Neural cell (in vitro differentiated cells): Measurements from ENCODE around the gene TRPM4. TPM values are rescaled to one million over a fixed set of nuclear protein-coding genes. Genes with fewer than 3 reads are reported as not detected.

Experiments
- H2AFZ ChIP-seq: fragments of 200-600, 300-800 bp; sonication (generic), shearing (Covaris generic); 2 replicates; pipeline ENCODE4 v1.6.0; 2014; ENCODE audit warnings: low read depth, mild to moderate bottlenecking, antibody characterized with exemption, low read length, moderate library complexity
- H3F3A ChIP-seq: fragments of 200-600 bp; shearing (Covaris generic); 2 replicates; pipeline ENCODE4 v1.6.1; 2016; ENCODE audit warnings: mild to moderate bottlenecking, moderate library complexity, mixed read lengths, antibody characterized with exemption, low read length; ENCODE audit not compliant: insufficient read depth, poor library complexity, severe bottlenecking
- H3K27ac ChIP-seq: fragments of 200-600, 300-800 bp; sonication (generic), shearing (Covaris generic); 2 replicates; pipeline ENCODE4 v1.5.1; 2014; ENCODE audit warnings: mild to moderate bottlenecking, low read length, moderate library complexity
- H3K27me3 ChIP-seq: fragments of 300-800, 200-600 bp; sonication (generic), shearing (Covaris generic); 2 replicates; pipeline ENCODE4 v1.6.0; 2014; ENCODE audit warnings: mild to moderate bottlenecking, low read depth, low read length, moderate library complexity; ENCODE audit not compliant: insufficient read depth
- H3K36me3 ChIP-seq: fragments of 300-800, 200-600 bp; sonication (generic), shearing (Covaris generic); 2 replicates; pipeline ENCODE4 v1.5.1; 2014; ENCODE audit warnings: mild to moderate bottlenecking, antibody characterized with exemption, low read length, moderate library complexity; ENCODE audit not compliant: insufficient read depth
- H3K4me2 ChIP-seq: fragments of 300-800, 200-600 bp; sonication (generic), shearing (Covaris generic); 2 replicates; pipeline ENCODE4 v1.6.0; 2014; ENCODE audit warnings: mild to moderate bottlenecking, low read length
- H3K4me3 ChIP-seq: fragments of 300-800, 200-600 bp; sonication (generic), shearing (Covaris generic); 2 replicates; pipeline ENCODE4 v1.5.1; 2014; ENCODE audit warnings: mild to moderate bottlenecking, low read length, moderate library complexity
- H3K79me2 ChIP-seq: fragments of 200-600 bp; shearing (Covaris generic); replicated peaks from 2 replicates; pipeline ENCODE4 v1.6.0; 2014; ENCODE audit warnings: mild to moderate bottlenecking, low read length, moderate library complexity; ENCODE audit not compliant: insufficient read depth
- H3K9ac ChIP-seq: fragments of 300-800, 200-600 bp; sonication (generic), shearing (Covaris generic); 2 replicates; pipeline ENCODE4 v1.6.1; 2016; ENCODE audit warnings: mild to moderate bottlenecking, low read length, mixed read lengths
- H3K9me2 ChIP-seq: fragments of 200-600 bp; shearing (Covaris generic); 2 replicates; pipeline ENCODE4 v1.6.1; 2016; ENCODE audit warnings: mild to moderate bottlenecking, low read length, mixed read lengths; ENCODE audit not compliant: insufficient read depth
- H3K9me3 ChIP-seq: fragments of 200-600, 300-800 bp; sonication (generic), shearing (Covaris generic); 2 replicates; pipeline ENCODE4 v1.6.1; 2016; ENCODE audit warnings: mild to moderate bottlenecking, mixed run types, low read length, moderate library complexity, mixed read lengths
- H4K20me1 ChIP-seq: fragments of 200-600 bp; shearing (Covaris generic); 2 replicates; pipeline ENCODE4 v1.6.1; 2016; ENCODE audit warnings: mild to moderate bottlenecking, mixed run types; ENCODE audit not compliant: insufficient read depth
- EP300 ChIP-seq: fragments of 450-650 bp; conservative IDR thresholded peaks from 2 replicates; pipeline ENCODE4 v1.6.1; 2014; ENCODE audit warnings: antibody characterized with exemption, mild to moderate bottlenecking, moderate library complexity; ENCODE audit not compliant: poor library complexity, severe bottlenecking
- EZH2 ChIP-seq: fragments of 200-600, 300-800 bp; shearing (Covaris generic), sonication (generic); IDR thresholded peaks from 2 replicates; pipeline ENCODE4 v1.6.1; 2014; ENCODE audit warnings: antibody characterized with exemption, low read length, borderline replicate concordance, mild to moderate bottlenecking; ENCODE audit not compliant: insufficient read depth, poor library complexity, severe bottlenecking
- MXI1 ChIP-seq: fragments of 450-650 bp; conservative IDR thresholded peaks from 2 replicates; pipeline ENCODE4 v1.6.1; 2014; ENCODE audit warnings: antibody characterized with exemption, mild to moderate bottlenecking; ENCODE audit not compliant: poor library complexity, severe bottlenecking
- POLR2AphosphoS5 ChIP-seq: IDR thresholded peaks from 2 replicates; pipeline ENCODE4 v1.6.1; 2012
- RAD21 ChIP-seq: fragments of 450-650 bp; conservative IDR thresholded peaks from 2 replicates; pipeline ENCODE4 v1.6.1; 2014; ENCODE audit warnings: antibody characterized with exemption, mild to moderate bottlenecking, moderate library complexity
- SMC3 ChIP-seq: fragments of 450-650 bp; conservative IDR thresholded peaks from 2 replicates; pipeline ENCODE4 v1.6.1; 2014; ENCODE audit warnings: antibody characterized with exemption, mild to moderate bottlenecking, moderate library complexity; ENCODE audit not compliant: poor library complexity
- TAF1 ChIP-seq: IDR thresholded peaks from 2 replicates; pipeline ENCODE4 v1.6.1; 2012; ENCODE audit warnings: low read depth
- polyA plus RNA-seq: library from polyadenylated mRNA; depleted of rRNA; stranded (reverse); fragments of >200 nt; gene quantifications from 2 replicates; pipeline ENCODE4 v1.2.3, GENCODE V29; 2014
- TF ChIP-seq, protein P1 (sequence below): IDR thresholded peaks from 2 replicates; pipeline ENCODE4 v1.6.1; 2012; ENCODE audit warnings: borderline replicate concordance
- TF ChIP-seq, protein P2 (sequence below): fragments of 450-650 bp; IDR thresholded peaks from 2 replicates; pipeline ENCODE4 v1.5.1; 2014; ENCODE audit warnings: antibody characterized with exemption, mild to moderate bottlenecking, moderate library complexity; ENCODE audit not compliant: poor library complexity, severe bottlenecking

Gene TRPM4
- polyA plus RNA-seq, 1 donor from 2014 or later, result 42.5 TPM

DNA sequence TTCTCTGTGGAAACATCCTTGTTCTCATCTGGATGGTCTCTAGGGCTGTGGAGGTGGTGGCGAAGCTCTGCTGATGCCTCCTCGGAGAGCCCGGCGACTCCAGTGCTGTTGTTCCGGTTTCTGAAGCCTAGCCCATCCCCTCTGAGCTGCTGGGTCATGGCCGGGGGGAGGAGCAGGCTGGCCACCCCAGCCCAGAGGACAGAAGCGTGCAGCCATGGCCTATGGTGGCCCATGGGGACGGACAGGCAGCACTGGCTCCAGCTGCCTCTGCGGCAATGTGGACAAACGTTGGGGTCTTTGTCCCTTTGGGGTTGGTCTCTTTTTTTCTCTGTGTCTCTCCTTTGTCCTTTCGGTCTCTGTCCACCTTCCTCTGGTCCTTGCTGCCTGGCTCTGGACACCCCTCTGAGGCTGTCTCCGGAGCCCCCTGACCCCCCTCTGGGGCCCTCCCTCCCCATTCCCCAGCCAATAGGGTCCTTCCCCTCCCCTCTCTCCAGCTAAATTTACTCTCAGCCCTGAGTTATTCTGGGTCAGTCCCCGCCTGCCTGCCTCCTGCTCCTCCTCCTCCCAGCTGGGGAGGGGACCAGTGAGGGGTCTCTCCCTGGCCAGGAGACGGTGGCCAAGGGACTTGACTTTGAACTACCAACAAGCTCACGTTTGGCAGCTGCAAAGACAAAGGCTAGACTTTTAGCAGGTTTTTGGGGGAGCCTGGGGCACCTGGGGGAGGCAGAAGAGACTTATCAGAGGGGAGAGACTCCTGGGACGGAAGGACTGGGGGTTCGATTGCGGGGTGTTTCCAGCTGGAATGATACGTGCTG lies 2.4 kb upstream of the TRPM4 start, which contains the start of gene HRC:
Gene HRC (minus strand): TSS at position 392 of the 815 bp plus-strand sequence. CDS start 159 bp downstream, at position 233.
- no peaks in the 10 kb centered on the region for H3K79me2 ChIP-seq
- no peak within 1 kb of the TSS for H3K9ac ChIP-seq
- no peak within 1 kb of the TSS for H3K4me3 ChIP-seq
- TF ChIP-seq POLR2AphosphoS5 (no peak), MXI1 (no peak), EP300 (no peak), TAF1 (no peak), EZH2 (no peak), SMC3 (no peak), RAD21 (no peak)
- TF ChIP-seq, protein P1, sequence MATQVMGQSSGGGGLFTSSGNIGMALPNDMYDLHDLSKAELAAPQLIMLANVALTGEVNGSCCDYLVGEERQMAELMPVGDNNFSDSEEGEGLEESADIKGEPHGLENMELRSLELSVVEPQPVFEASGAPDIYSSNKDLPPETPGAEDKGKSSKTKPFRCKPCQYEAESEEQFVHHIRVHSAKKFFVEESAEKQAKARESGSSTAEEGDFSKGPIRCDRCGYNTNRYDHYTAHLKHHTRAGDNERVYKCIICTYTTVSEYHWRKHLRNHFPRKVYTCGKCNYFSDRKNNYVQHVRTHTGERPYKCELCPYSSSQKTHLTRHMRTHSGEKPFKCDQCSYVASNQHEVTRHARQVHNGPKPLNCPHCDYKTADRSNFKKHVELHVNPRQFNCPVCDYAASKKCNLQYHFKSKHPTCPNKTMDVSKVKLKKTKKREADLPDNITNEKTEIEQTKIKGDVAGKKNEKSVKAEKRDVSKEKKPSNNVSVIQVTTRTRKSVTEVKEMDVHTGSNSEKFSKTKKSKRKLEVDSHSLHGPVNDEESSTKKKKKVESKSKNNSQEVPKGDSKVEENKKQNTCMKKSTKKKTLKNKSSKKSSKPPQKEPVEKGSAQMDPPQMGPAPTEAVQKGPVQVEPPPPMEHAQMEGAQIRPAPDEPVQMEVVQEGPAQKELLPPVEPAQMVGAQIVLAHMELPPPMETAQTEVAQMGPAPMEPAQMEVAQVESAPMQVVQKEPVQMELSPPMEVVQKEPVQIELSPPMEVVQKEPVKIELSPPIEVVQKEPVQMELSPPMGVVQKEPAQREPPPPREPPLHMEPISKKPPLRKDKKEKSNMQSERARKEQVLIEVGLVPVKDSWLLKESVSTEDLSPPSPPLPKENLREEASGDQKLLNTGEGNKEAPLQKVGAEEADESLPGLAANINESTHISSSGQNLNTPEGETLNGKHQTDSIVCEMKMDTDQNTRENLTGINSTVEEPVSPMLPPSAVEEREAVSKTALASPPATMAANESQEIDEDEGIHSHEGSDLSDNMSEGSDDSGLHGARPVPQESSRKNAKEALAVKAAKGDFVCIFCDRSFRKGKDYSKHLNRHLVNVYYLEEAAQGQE, result no peak
- TF ChIP-seq, protein P2, sequence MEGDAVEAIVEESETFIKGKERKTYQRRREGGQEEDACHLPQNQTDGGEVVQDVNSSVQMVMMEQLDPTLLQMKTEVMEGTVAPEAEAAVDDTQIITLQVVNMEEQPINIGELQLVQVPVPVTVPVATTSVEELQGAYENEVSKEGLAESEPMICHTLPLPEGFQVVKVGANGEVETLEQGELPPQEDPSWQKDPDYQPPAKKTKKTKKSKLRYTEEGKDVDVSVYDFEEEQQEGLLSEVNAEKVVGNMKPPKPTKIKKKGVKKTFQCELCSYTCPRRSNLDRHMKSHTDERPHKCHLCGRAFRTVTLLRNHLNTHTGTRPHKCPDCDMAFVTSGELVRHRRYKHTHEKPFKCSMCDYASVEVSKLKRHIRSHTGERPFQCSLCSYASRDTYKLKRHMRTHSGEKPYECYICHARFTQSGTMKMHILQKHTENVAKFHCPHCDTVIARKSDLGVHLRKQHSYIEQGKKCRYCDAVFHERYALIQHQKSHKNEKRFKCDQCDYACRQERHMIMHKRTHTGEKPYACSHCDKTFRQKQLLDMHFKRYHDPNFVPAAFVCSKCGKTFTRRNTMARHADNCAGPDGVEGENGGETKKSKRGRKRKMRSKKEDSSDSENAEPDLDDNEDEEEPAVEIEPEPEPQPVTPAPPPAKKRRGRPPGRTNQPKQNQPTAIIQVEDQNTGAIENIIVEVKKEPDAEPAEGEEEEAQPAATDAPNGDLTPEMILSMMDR, result no peak
- no peaks in the 10 kb centered on the region for H3K27me3 ChIP-seq
- no peaks in the 10 kb centered on the region for H3F3A ChIP-seq
- no peaks in the 10 kb centered on the region for H3K36me3 ChIP-seq
- H3K9me2 ChIP-seq, result no peaks in the 10 kb centered on the region
- no peak within 1 kb of the TSS for H3K27ac ChIP-seq
- no peak within 1 kb of the TSS for H3K4me2 ChIP-seq
- no peak within 1 kb of the TSS for H2AFZ ChIP-seq
- no peaks in the 10 kb centered on the region for H4K20me1 ChIP-seq
- H3K9me3 ChIP-seq, result no peaks in the 10 kb centered on the region

DNA sequence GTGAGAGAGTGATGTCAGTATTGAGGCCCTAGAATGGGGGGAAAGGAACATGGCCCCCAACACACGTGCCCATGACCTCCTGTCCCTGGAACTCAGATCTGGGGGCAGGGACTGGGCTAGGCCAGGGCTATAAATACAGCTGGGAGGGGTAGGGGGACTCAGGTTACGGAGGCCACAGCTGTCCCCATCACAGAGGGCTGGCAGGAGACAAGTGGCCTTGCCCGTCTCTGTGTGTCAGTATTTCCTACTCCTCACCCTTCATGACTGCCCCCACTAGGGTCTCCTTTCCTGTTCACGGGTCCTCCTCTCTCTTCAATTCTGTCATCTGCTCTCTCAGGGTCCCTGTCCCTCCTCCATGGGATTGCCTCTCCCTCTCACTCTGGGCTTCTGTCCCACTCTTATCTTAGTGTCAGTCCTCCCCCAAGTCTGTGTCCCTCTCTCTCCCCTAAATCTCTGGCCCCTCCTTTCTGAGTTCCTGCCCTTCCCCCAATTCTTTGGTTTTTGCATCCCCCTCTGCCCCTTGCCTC lies 1.7 kb upstream of the TRPM4 start:
- H3F3A ChIP-seq, result no peaks in the 10 kb centered on the region
- H3K27me3 ChIP-seq, result no peaks in the 10 kb centered on the region
- H4K20me1 ChIP-seq, result no peaks in the 10 kb centered on the region
- H3K9me2 ChIP-seq, result no peaks in the 10 kb centered on the region
- H2AFZ ChIP-seq, result no peak overlapping the region
- TF ChIP-seq EZH2 (no peak), RAD21 (no peak), SMC3 (no peak)
- no peak overlapping the region for H3K4me3 ChIP-seq
- H3K79me2 ChIP-seq, result no peaks in the 10 kb centered on the region
- no peak overlapping the region for H3K9ac ChIP-seq
- no peaks in the 10 kb centered on the region for H3K9me3 ChIP-seq
- no peak overlapping the region for H3K27ac ChIP-seq
- no peaks in the 10 kb centered on the region for H3K36me3 ChIP-seq
- no peak overlapping the region for H3K4me2 ChIP-seq
